ENCODE results near the gene TFEB. TPM values are rescaled to one million over a fixed set of nuclear protein-coding genes. Genes with fewer than 3 reads are reported as not detected.
A peak's percentile ranks its signal among the peaks of the same experiment; 100 is the strongest.

The TFEB gene
- total and polyA plus RNA-seq, 10 of the 15 experiments (the other 5 are each of a cell fraction or from before 2014, with no cell fraction given): 0.84 to 108 (median 60.8) TPM

- no peak for TF ChIP-seq RELA (IDR thresholded peaks at IDR 0.05; ENCODE audit: borderline replicate concordance, partially characterized antibody)
- TF ChIP-seq ATF2 (IDR thresholded peaks at IDR 0.05; ENCODE audit: low read length): no peak
- no peak for TF ChIP-seq JUND (IDR thresholded peaks at IDR 0.05; ENCODE audit: low read depth, low read length)
- TF ChIP-seq SMAD1 (IDR thresholded peaks at IDR 0.05; ENCODE audit: low read depth, partially characterized antibody): no peak
- TF ChIP-seq ZBED1 (IDR thresholded peaks at IDR 0.05; ENCODE audit: borderline replicate concordance): no peak
- TF ChIP-seq IKZF1 (conservative IDR thresholded peaks at IDR 0.05): 0 out of 2 replicates have a peak, but pooled peaks have one; percentile 11
- peak; percentile 35; the same call in 1 of the 2 replicates for TF ChIP-seq GATAD2B (conservative IDR thresholded peaks at IDR 0.05; ENCODE audit: low read depth)
- no peak for TF ChIP-seq TCF3 (IDR thresholded peaks at IDR 0.05; ENCODE audit: borderline replicate concordance, insufficient read depth, low read depth, low read length)
- peak; percentile 85 to 93 (median 92) for TF ChIP-seq CTCF (IDR thresholded peaks at IDR 0.05 in 2 of 3, conservative IDR thresholded peaks at IDR 0.05 in 1 of 3; ENCODE audit: control insufficient read depth in 2 of 3, extremely low read depth in 1 of 3, insufficient read depth in 1 of 3, low read depth in 3 of 3, low read length in 3 of 3)
- TF ChIP-seq PAX8 (IDR thresholded peaks at IDR 0.05): no peak
- no peak for TF ChIP-seq NFXL1 (IDR thresholded peaks at IDR 0.05; ENCODE audit: borderline replicate concordance)
- TF ChIP-seq HDGF (IDR thresholded peaks at IDR 0.05): no peak
- TF ChIP-seq FOXK2 (IDR thresholded peaks at IDR 0.05): no peak
- TF ChIP-seq SP1 (IDR thresholded peaks at IDR 0.05; ENCODE audit: low read depth, low read length): no peak
- TF ChIP-seq EED (IDR thresholded peaks at IDR 0.05; ENCODE audit: low read depth): no peak
- TF ChIP-seq TCF12 (IDR thresholded peaks at IDR 0.05; ENCODE audit: low read depth, low read length): no peak
- TF ChIP-seq EGR1 (IDR thresholded peaks at IDR 0.05; ENCODE audit: borderline replicate concordance in 1 of 2, low read depth in 2 of 2, low read length in 2 of 2): no peak
- no peak for TF ChIP-seq BCL11A (IDR thresholded peaks at IDR 0.05; ENCODE audit: low read depth, low read length)
These were observed 51.7 kb downstream of the TFEB start (continued) for GRCh38 chr6:41683523-41684310.

All from GM12878 (cell line).